ENCODE results near the gene WNT5A. TPM values are rescaled to one million over a fixed set of nuclear protein-coding genes. Genes with fewer than 3 reads are reported as not detected.

The WNT5A gene
- total and polyA plus RNA-seq, 5 donors: 2.6 to 13.0 (median 10.8) TPM

DNA sequence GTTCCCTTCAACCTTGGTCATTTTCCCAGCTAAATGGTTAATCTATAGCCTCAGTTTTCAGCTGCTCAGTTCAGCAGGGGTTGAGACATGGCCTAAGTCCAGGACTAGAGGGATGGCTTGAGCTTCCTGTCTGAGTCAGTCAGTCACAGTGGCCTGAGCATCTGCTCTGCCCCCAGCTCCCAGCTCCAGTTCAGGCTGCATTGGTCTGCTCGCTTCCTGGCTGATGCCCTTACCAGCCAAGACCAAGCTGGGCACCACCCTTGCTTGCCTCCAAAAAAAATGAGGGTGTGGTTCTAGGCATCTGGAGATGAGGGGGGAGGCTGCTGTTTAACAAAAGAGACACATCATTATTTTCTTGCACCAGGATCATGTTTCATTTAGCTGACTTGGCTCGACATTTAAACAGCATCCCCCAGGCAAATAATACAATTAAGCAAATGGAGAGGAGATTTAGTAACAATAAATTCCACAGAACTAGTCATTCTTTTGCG is 70.7 kb downstream of the WNT5A start:
- no peaks in the 10 kb centered on the region for H3K27me3 ChIP-seq (ENCODE audit: control insufficient read depth, insufficient read depth)
- no peak overlapping the region for H3K4me3 ChIP-seq (ENCODE audit: low read length)
- DNase-seq: no peak
- WGBS: 56% methylated on average over 3 of the region's 3 CpGs
- no peaks in the 10 kb centered on the region for H3K4me1 ChIP-seq (ENCODE audit: control insufficient read depth, insufficient read depth, low read length)
- no peaks in the 10 kb centered on the region for H3K9me3 ChIP-seq (ENCODE audit: control insufficient read depth, low read length)
- no peak overlapping the region for H3K27ac ChIP-seq (ENCODE audit: low read length)
- no peak for ATAC-seq
- intact Hi-C loops (cut with DNase I): no loop called here
